ENCODE results near the gene BTBD19. TPM values are rescaled to one million over a fixed set of nuclear protein-coding genes. Genes with fewer than 3 reads are reported as not detected.

BTBD19 gene
- total and polyA plus RNA-seq, 2 experiments from 2014 or later: 0.98 to 1.3 TPM

GRCh38 chr1:44780583-44781121 is 27.7 kb upstream of the BTBD19 start:
- H3K9me3 ChIP-seq (ENCODE audit: low read depth): no peaks in the 10 kb centered on the region
- peaks cover 28% of the 10 kb centered on the region for H3K36me3 ChIP-seq
- H3K27me3 ChIP-seq: no peaks in the 10 kb centered on the region
- peaks cover 20% of the 10 kb centered on the region for H3K4me1 ChIP-seq (ENCODE audit: low read depth)
- DNase-seq (ENCODE audit: low read depth in 1 of 2, low spot score in 1 of 2): no peak
- peak overlapping the region; percentile 49 for H3K27ac ChIP-seq
- TF ChIP-seq CTCF (IDR thresholded peaks at IDR 0.05; ENCODE audit: low read depth, low read length): no peak
- no peak overlapping the region for H3K4me3 ChIP-seq

GRCh38 chr1:44783697-44784093 is 24.6 kb upstream of the BTBD19 start:
- Histone ChIP-seq H3K36me3 (peaks cover 7% of the 10 kb centered on the region), H3K4me1 (ENCODE audit: low read depth) (peaks cover 4% of the 10 kb centered on the region), H3K9me3 (ENCODE audit: low read depth) (no peaks in the 10 kb centered on the region), H3K27me3 (no peaks in the 10 kb centered on the region), H3K4me3 (peak overlapping the region; percentile 6), H3K27ac (no peak overlapping the region)
- TF ChIP-seq CTCF (IDR thresholded peaks at IDR 0.05; ENCODE audit: low read depth, low read length): no peak
- DNase-seq (ENCODE audit: low read depth in 1 of 2, low spot score in 1 of 2): no peak

- H3K27ac ChIP-seq: no peak overlapping the region
- peak; percentile 11 for TF ChIP-seq CTCF (IDR thresholded peaks at IDR 0.05; ENCODE audit: low read depth, low read length)
- peak; percentile 21 to 51 for DNase-seq (ENCODE audit: low read depth in 1 of 2, low spot score in 1 of 2)
Observed at GRCh38 chr1:44784094-44785028, 24.0 kb upstream of the BTBD19 start.

GRCh38 chr1:44785029-44785380 is 23.3 kb upstream of the BTBD19 start:
- peak; percentile 0 for TF ChIP-seq CTCF (IDR thresholded peaks at IDR 0.05; ENCODE audit: low read depth, low read length)
- Histone ChIP-seq H3K4me1 (ENCODE audit: low read depth) (peaks cover 4% of the 10 kb centered on the region), H3K27ac (no peak overlapping the region), H3K36me3 (no peaks in the 10 kb centered on the region), H3K9me3 (ENCODE audit: low read depth) (no peaks in the 10 kb centered on the region), H3K4me3 (no peak overlapping the region), H3K27me3 (no peaks in the 10 kb centered on the region)
- no peak for DNase-seq (ENCODE audit: low read depth in 1 of 2, low spot score in 1 of 2)

More at GRCh38 chr1:44784094-44785028, 24.0 kb upstream of the BTBD19 start:
- Histone ChIP-seq H3K4me1 (ENCODE audit: low read depth) (peaks cover 4% of the 10 kb centered on the region), H3K9me3 (ENCODE audit: low read depth) (no peaks in the 10 kb centered on the region), H3K4me3 (peak overlapping the region; percentile 6), H3K27me3 (no peaks in the 10 kb centered on the region), H3K36me3 (no peaks in the 10 kb centered on the region)

- Histone ChIP-seq H3K4me3 (peak overlapping the region; percentile 10), H3K36me3 (no peaks in the 10 kb centered on the region)
- DNase-seq (ENCODE audit: low read depth in 1 of 2, low spot score in 1 of 2): no peak
Observed at GRCh38 chr1:44785501-44786137, 22.7 kb upstream of the BTBD19 start.

More at GRCh38 chr1:44785501-44786137, 22.7 kb upstream of the BTBD19 start:
- Histone ChIP-seq H3K9me3 (ENCODE audit: low read depth) (no peaks in the 10 kb centered on the region), H3K27ac (no peak overlapping the region), H3K27me3 (no peaks in the 10 kb centered on the region), H3K4me1 (ENCODE audit: low read depth) (peaks cover 4% of the 10 kb centered on the region)
- no peak for TF ChIP-seq CTCF (IDR thresholded peaks at IDR 0.05; ENCODE audit: low read depth, low read length)
